GM12878 (cell line): ENCODE results near the gene MEF2C. TPM values are rescaled to one million over a fixed set of nuclear protein-coding genes. Genes with fewer than 3 reads are reported as not detected.

ENCODE experiments used
- ATAC-seq: fragments of 200-7000 bp; cut with Tn5 transposase; 3 replicates; pipeline ENCODE4 v1.9.1; 2020; ENCODE audit warnings: mild to moderate bottlenecking, moderate library complexity
- BruUV-seq: library from RNA; stranded (reverse); fragments of 400-500 nt; replicated peaks from 2 replicates; lab custom pipeline; 2021; lab: Mats Ljungman, UMichigan
- CTCF ChIA-PET: fragments of 300-600 bp; sonication (Branson Sonifier 250); formaldehyde crosslinking; extraction: SDS; loops from one replicate; lab custom pipeline; 2021; ENCODE audit warnings: inconsistent platforms; lab: Yijun Ruan, JAX
- POLR2A ChIA-PET: fragments of 350-600 bp; formaldehyde crosslinking; extraction: SDS; loops from one replicate; lab custom pipeline; 2021; ENCODE audit warnings: inconsistent platforms; lab: Charles Lee
- RAD21 ChIA-PET: fragments of 300-600 bp; sonication (Branson Sonifier 250); formaldehyde crosslinking; loops from one replicate; lab custom pipeline; 2023; ENCODE audit warnings: antibody characterized with exemption; ENCODE audit not compliant: unreplicated experiment; lab: Charles Lee
- SMC1A ChIA-PET: fragments of 300-600 bp; sonication (Branson Sonifier 250); formaldehyde crosslinking; loops from one replicate; lab custom pipeline; 2023; ENCODE audit not compliant: unreplicated experiment, uncharacterized antibody; lab: Charles Lee
- DNase-seq: peaks from one replicate; pipeline ENCODE4 v3.0.0-alpha.2; 2011; ENCODE audit warnings: low read depth, low spot score
- FAIRE-seq: peaks from 3 replicates; lab custom pipeline; 2011; peaks lifted over from hg19 to GRCh38; lab: Jason Lieb, UNC
- H2AFZ ChIP-seq: 2 replicates; pipeline ENCODE4 v1.6.0; 2011; ENCODE audit warnings: low read depth, low read length, control low read depth; ENCODE audit not compliant: control insufficient read depth
- H3K27ac ChIP-seq: 2 replicates; pipeline ENCODE4 v1.5.1; 2011; ENCODE audit warnings: control low read depth; ENCODE audit not compliant: control insufficient read depth, insufficient read depth
- H3K27me3 ChIP-seq, 2 experiments: replicated peaks in 1 of 2; 2 replicates each; pipeline versions ENCODE4 v1.6.0 to v1.6.1; 2011; ENCODE audit warnings: low read length in 1 of 2; ENCODE audit not compliant: control insufficient read depth in 2 of 2, insufficient read depth in 2 of 2
- H3K36me3 ChIP-seq, 2 experiments: 2 replicates each; pipeline ENCODE4 v1.5.1; 2011; ENCODE audit warnings: low read length in 1 of 2; ENCODE audit not compliant: control insufficient read depth in 2 of 2, insufficient read depth in 2 of 2
- H3K4me1 ChIP-seq: 2 replicates; pipeline ENCODE4 v1.6.1; 2011; ENCODE audit warnings: mild to moderate bottlenecking, low read length, moderate library complexity, mixed read lengths; ENCODE audit not compliant: control insufficient read depth, insufficient read depth
- H3K4me2 ChIP-seq: 2 replicates; pipeline ENCODE4 v1.6.0; 2011; ENCODE audit warnings: control low read depth; ENCODE audit not compliant: control insufficient read depth, insufficient read depth
- H3K4me3 ChIP-seq: fragments of 200-600 bp; sonication (generic); 2 replicates; pipeline ENCODE4 v1.5.1; 2016
- H3K79me2 ChIP-seq: 2 replicates; pipeline ENCODE4 v1.6.0; 2011; ENCODE audit warnings: low read length; ENCODE audit not compliant: control insufficient read depth, insufficient read depth
- H3K9ac ChIP-seq: 2 replicates; pipeline ENCODE4 v1.8.0; 2011; ENCODE audit warnings: low read length, control low read depth, mixed read lengths; ENCODE audit not compliant: control insufficient read depth, insufficient read depth
- H3K9me3 ChIP-seq: replicated peaks from 3 replicates; pipeline ENCODE4 v1.5.1; 2011; ENCODE audit warnings: mild to moderate bottlenecking, low read length; ENCODE audit not compliant: control insufficient read depth, insufficient read depth
- H4K20me1 ChIP-seq: 2 replicates; pipeline ENCODE4 v1.6.0; 2011; ENCODE audit not compliant: control insufficient read depth, insufficient read depth
- ATF2 ChIP-seq: IDR thresholded peaks from 2 replicates; pipeline ENCODE4 v1.6.1; 2012; ENCODE audit warnings: low read length, inconsistent platforms
- CEBPB ChIP-seq, 2 experiments: fragments of 150-350 bp in 1 of 2; IDR thresholded peaks; 2 replicates each; pipeline ENCODE4 v1.6.1; 2012 to 2014; ENCODE audit warnings: low read depth in 2 of 2, low read length in 2 of 2, borderline replicate concordance in 1 of 2, inconsistent platforms in 1 of 2
- CTCF ChIP-seq, 3 experiments: IDR thresholded peaks in 2 of 3; conservative IDR thresholded peaks in 1 of 3; 2 replicates each; pipeline ENCODE4 v1.5.1; 2011; ENCODE audit warnings: low read depth in 3 of 3, low read length in 3 of 3, mild to moderate bottlenecking in 3 of 3, control low read depth in 2 of 3, moderate library complexity in 2 of 3, inconsistent platforms in 1 of 3, mixed read lengths in 1 of 3; ENCODE audit not compliant: control insufficient read depth in 2 of 3, insufficient read depth in 1 of 3; ENCODE audit errors: extremely low read depth in 1 of 3
- NFIC ChIP-seq: IDR thresholded peaks from 2 replicates; pipeline ENCODE4 v1.6.1; 2012; ENCODE audit warnings: low read depth, mild to moderate bottlenecking, inconsistent platforms, low read length, moderate library complexity
- PKNOX1 ChIP-seq: fragments of 450-650 bp; IDR thresholded peaks from 2 replicates; pipeline ENCODE4 v1.6.1; 2016; ENCODE audit warnings: mild to moderate bottlenecking
- RELA ChIP-seq: fragments of 450-650 bp; IDR thresholded peaks from 2 replicates; pipeline ENCODE4 v1.8.0; 2014; ENCODE audit warnings: borderline replicate concordance; ENCODE audit not compliant: partially characterized antibody
- RELB ChIP-seq: fragments of 450-650 bp; IDR thresholded peaks from 2 replicates; pipeline ENCODE4 v1.6.1; 2017; ENCODE audit warnings: low read depth, mild to moderate bottlenecking, moderate library complexity
- REST ChIP-seq: IDR thresholded peaks from 2 replicates; pipeline ENCODE4 v1.6.1; 2012; ENCODE audit warnings: mild to moderate bottlenecking, low read depth, low read length
- RUNX3 ChIP-seq: IDR thresholded peaks from 2 replicates; pipeline ENCODE4 v1.6.1; 2012; ENCODE audit warnings: low read length, inconsistent platforms
- TCF12 ChIP-seq: IDR thresholded peaks from 2 replicates; pipeline ENCODE4 v1.6.1; 2011; ENCODE audit warnings: low read depth, mild to moderate bottlenecking, low read length
- WRNIP1 ChIP-seq: IDR thresholded peaks from 2 replicates; pipeline ENCODE4 v1.6.1; 2011; ENCODE audit warnings: low read depth, low read length, improper control_type of control experiment, borderline replicate concordance
- ZNF207 ChIP-seq: fragments of 450-650 bp; IDR thresholded peaks from 2 replicates; pipeline ENCODE4 v1.6.1; 2014; ENCODE audit warnings: antibody characterized with exemption, mild to moderate bottlenecking, borderline replicate concordance
- WGBS: methylation state at CpG from one replicate; pipeline ENCODE4 v1.1.6; 2016; ENCODE audit warnings: low lambda C conversion rate; ENCODE audit not compliant: insufficient replicate concordance, insufficient coverage; ENCODE audit errors: missing lambda C conversion rate; 5-methylcytosine and 5-hydroxymethylcytosine counted together
- in situ Hi-C: fragments of 300-500 bp; cut with MboI; formaldehyde crosslinking; loops from 9 replicates; pipeline ENCODE4 v1.14.3; 2018; ENCODE audit warnings: mixed read lengths
- intact Hi-C: fragments of 100-400 bp; cut with micrococcal nuclease; formaldehyde crosslinking; loops from one replicate; pipeline ENCODE4 v1.14.2; 2022; ENCODE audit not compliant: unreplicated experiment
- polyA plus RNA-seq, 11 experiments: library from polyadenylated mRNA; depleted of rRNA in 4 of 11; unstranded in 6 of 11; stranded (reverse) in 5 of 11; fragments of >200 nt; fragmentation: Nextera tagmentation in 4 of 11; fragmentation: Illumina TruSeq in 1 of 11; extraction: Ambion mirVana in 4 of 11; extraction: Trizol in 1 of 11; gene quantifications; 1 replicate in 1 of 11; 2 replicates in 10 of 11; pipeline versions ENCODE4 v1.2.1 to v1.2.3, GENCODE V29; 2011 to 2016; ENCODE audit warnings: inconsistent platforms in 2 of 11, missing spikeins in 2 of 11, low read depth in 1 of 11
- total RNA-seq, 4 experiments: library from RNA; depleted of rRNA in 3 of 4; stranded (reverse); fragments of >200 nt in 3 of 4; fragmentation: Illumina TruSeq in 1 of 4; extraction: Trizol in 1 of 4; gene quantifications; 2 replicates each; pipeline versions ENCODE4 v1.2.1 to v1.2.3, GENCODE V29; 2013 to 2021

MEF2C gene
- total and polyA plus RNA-seq, 10 of the 15 experiments (the other 5 are each of a cell fraction or from before 2014, with no cell fraction given), result 104 to 225 (median 180) TPM

GRCh38 chr5:88741964-88742363, 141.0 kb downstream of the MEF2C start:
- FAIRE-seq, result no peak

More at GRCh38 chr5:88741964-88742363, 141.0 kb downstream of the MEF2C start:
- DNase-seq, result no peak
- Histone ChIP-seq H3K4me3 (no peak overlapping the region), H4K20me1 (no peaks in the 10 kb centered on the region), H3K4me1 (peaks cover 32% of the 10 kb centered on the region), H3K4me2 (no peak overlapping the region), H3K36me3 (peaks cover 0 to 45% of the 10 kb centered on the region in 2 experiments), H3K9me3 (peaks cover 3% of the 10 kb centered on the region; the same call in 1 of the 3 replicates), H3K79me2 (peaks cover 14% of the 10 kb centered on the region), H3K9ac (no peak overlapping the region), H3K27ac (peak overlapping the region; percentile 65), H2AFZ (no peak overlapping the region), H3K27me3 (no peaks in the 10 kb centered on the region)
- ChIA-PET SMC1A (interaction anchor here (1.1 to 22.4 kb wide), 3 partner anchors 9 to 85 kb away, joined by 3 to 591 read pairs (median 4); no protein-coding TSS in a partner anchor), RAD21 (interaction anchor here (1.2 to 24.9 kb wide), 4 partner anchors 8 to 81 kb away, joined by 4 to 594 read pairs (median 19); no protein-coding TSS in a partner anchor), POLR2A (interaction anchor here (1.1 to 1.6 kb wide), 2 partner anchors 12 to 79 kb away, joined by 3 read pairs; no protein-coding TSS in a partner anchor), CTCF (interaction anchor here (0.5 to 3.6 kb wide), 5 partner anchors 9 to 148 kb away, joined by 3 to 25 read pairs (median 3); no protein-coding TSS in a partner anchor)
- peak; percentile 48 for ATAC-seq
- no TSS peak for BruUV-seq
- in situ Hi-C loops, result no loop called here
- 0% methylated on average over 1 of the region's 1 CpG for WGBS
- TF ChIP-seq REST, result no peak
- 0 out of 2 replicates have a peak, but pooled peaks have one; percentile 21 for TF ChIP-seq RUNX3
- no peak for TF ChIP-seq CTCF (IDR thresholded peaks at IDR 0.05 in 2 of 3, conservative IDR thresholded peaks at IDR 0.05 in 1 of 3; ENCODE audit: control insufficient read depth in 2 of 3, extremely low read depth in 1 of 3, insufficient read depth in 1 of 3, low read depth in 3 of 3, low read length in 3 of 3)
- TF ChIP-seq WRNIP1, result no peak
- no peak for TF ChIP-seq TCF12
- TF ChIP-seq ATF2, result 0 out of 2 replicates have a peak, but pooled peaks have one; percentile 24
- TF ChIP-seq RELA, result peak; percentile 63
- peak; percentile 32; the same call in 1 of the 2 replicates for TF ChIP-seq PKNOX1
- no peak for TF ChIP-seq CEBPB (IDR thresholded peaks at IDR 0.05; ENCODE audit: borderline replicate concordance in 1 of 2, low read depth in 2 of 2, low read length in 2 of 2)
- 0 out of 2 replicates have a peak, but pooled peaks have one; percentile 45 for TF ChIP-seq NFIC
- TF ChIP-seq RELB, result peak; percentile 61; the same call in 1 of the 2 replicates
- no peak for TF ChIP-seq ZNF207
- intact Hi-C loops, result no loop called here
